Bronchial epithelial cell (primary cell): ENCODE data around the gene TMEM33. TPM values are rescaled to one million over a fixed set of nuclear protein-coding genes. Genes with fewer than 3 reads are reported as not detected.

Source experiments
- DNase-seq: peaks from one replicate; pipeline ENCODE4 v3.0.0-alpha.2; 2010; ENCODE audit warnings: low read depth
- FAIRE-seq: peaks from 2 replicates; lab custom pipeline; 2011; peaks lifted over from hg19 to GRCh38; lab: Jason Lieb, UNC
- H3K27me3 ChIP-seq: 2 replicates; pipeline ENCODE4 v1.5.1; 2011; ENCODE audit warnings: low read length; ENCODE audit not compliant: control insufficient read depth, insufficient read depth
- H3K36me3 ChIP-seq: 2 replicates; pipeline ENCODE4 v1.5.1; 2011; ENCODE audit warnings: low read length; ENCODE audit not compliant: control insufficient read depth, insufficient read depth
- H3K4me3 ChIP-seq: 2 replicates; pipeline ENCODE4 v1.5.1; 2011; ENCODE audit warnings: mild to moderate bottlenecking, low read depth, low read length, control low read depth
- total RNA-seq: library from RNA; depleted of rRNA; stranded (reverse); fragments of >200 nt; gene quantifications from 2 replicates; pipeline ENCODE4 v1.2.1, GENCODE V29; 2014
- TF ChIP-seq, protein P1 (sequence below): IDR thresholded peaks from 2 replicates; pipeline ENCODE4 v1.5.1; 2011; ENCODE audit warnings: mild to moderate bottlenecking, moderate library complexity, low read length, control low read depth, inconsistent platforms; ENCODE audit not compliant: insufficient read depth, severe bottlenecking

Gene TMEM33
- total RNA-seq, 1 donor from 2014 or later: 106 TPM

DNA sequence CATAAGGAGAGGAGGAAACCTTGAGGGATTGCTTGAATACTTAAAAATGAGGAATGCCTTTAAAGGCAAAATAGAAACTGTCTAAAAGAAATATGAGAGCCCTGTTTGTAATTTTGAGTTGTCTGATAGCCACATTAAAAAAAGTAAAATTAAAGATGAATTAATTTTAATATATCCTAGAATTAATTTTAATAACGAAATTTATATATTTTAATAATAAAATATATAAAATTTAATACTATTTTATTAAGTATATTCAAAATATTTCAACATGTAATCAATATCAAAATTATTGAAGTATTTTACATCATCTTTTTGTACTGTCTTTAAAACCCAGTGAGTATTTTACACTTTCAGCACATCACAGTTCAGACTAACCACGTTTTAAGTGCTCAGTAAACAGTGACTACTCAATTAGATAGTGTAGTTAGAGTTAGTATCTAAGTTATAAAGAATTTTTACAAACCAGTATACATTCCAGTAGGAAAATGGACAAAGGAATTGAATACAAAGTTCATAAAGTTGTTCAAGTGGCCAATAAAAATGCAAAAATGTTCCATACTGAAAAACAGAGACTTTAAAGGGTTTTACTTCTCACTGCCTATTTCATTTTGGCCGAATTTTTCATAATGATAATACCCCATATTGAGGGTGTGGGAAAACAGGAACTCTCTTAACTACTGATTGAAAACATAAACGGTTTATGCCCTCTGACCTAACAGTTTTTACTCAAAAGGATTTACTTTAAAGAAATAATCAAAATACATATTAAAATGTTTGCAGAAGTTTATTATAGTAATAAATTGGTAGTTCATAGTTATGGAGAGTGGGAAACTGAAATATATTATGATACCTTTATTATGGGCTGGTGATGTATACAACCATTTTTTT, 58.0 kb downstream of the TMEM33 start:
- H3K4me3 ChIP-seq: no peak overlapping the region
- H3K36me3 ChIP-seq: no peaks in the 10 kb centered on the region
- no peak for FAIRE-seq
- H3K27me3 ChIP-seq: no peaks in the 10 kb centered on the region
- TF ChIP-seq, protein P1, sequence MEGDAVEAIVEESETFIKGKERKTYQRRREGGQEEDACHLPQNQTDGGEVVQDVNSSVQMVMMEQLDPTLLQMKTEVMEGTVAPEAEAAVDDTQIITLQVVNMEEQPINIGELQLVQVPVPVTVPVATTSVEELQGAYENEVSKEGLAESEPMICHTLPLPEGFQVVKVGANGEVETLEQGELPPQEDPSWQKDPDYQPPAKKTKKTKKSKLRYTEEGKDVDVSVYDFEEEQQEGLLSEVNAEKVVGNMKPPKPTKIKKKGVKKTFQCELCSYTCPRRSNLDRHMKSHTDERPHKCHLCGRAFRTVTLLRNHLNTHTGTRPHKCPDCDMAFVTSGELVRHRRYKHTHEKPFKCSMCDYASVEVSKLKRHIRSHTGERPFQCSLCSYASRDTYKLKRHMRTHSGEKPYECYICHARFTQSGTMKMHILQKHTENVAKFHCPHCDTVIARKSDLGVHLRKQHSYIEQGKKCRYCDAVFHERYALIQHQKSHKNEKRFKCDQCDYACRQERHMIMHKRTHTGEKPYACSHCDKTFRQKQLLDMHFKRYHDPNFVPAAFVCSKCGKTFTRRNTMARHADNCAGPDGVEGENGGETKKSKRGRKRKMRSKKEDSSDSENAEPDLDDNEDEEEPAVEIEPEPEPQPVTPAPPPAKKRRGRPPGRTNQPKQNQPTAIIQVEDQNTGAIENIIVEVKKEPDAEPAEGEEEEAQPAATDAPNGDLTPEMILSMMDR: no peak
- no peak for DNase-seq

DNA sequence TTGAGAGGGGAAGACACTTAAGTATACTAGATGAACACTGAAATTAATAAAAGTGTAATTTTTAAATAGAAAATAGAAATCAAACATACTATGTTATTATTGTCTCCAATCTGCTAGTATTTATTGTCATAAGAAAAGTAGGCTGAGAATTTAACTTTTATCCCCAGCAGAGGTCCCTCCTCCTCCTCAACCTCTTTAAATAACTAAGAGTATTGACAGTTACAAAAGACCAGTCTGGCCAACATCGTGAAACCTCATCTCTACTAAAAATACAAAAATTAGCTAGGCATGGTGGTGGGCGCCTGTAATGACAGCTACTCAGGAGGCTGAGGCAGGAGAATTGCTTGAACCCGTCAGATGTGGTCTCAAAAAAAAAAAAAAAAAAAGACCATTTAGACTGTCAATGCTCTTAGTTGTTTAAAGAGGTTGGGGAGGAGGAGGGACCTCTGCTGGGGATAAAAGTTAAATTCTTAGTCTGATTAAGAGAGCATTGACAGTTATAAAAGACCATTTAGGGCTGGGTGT, 59.3 kb downstream of the TMEM33 start:
- FAIRE-seq (no peak), DNase-seq (no peak)
- TF ChIP-seq, protein P1: no peak
- no peaks in the 10 kb centered on the region for H3K36me3 ChIP-seq
- H3K27me3 ChIP-seq: no peaks in the 10 kb centered on the region
- no peak overlapping the region for H3K4me3 ChIP-seq

DNA sequence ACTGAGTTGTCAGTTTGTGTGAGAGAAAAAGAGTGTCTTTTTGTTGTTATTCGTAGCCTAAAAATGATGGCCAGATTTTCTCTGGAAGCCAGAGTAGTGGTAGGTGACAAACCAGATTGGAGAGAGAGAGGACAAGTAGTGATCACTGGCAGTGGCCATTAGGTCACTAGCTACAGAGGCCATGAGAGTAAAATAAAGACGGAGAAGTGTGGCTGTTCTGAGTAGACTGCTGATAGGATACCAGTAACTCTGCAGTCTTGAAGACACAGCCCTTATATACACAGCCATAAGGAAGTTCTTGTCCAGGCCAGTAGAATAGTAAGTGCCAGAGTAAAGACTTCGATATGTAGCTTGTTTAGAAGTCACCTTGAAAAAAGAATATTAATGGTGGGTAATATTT, 62.8 kb downstream of the TMEM33 start:
- no peak for DNase-seq
- Histone ChIP-seq H3K4me3 (no peak overlapping the region), H3K36me3 (no peaks in the 10 kb centered on the region), H3K27me3 (no peaks in the 10 kb centered on the region)
- no peak for FAIRE-seq
- TF ChIP-seq, protein P1: no peak

DNA sequence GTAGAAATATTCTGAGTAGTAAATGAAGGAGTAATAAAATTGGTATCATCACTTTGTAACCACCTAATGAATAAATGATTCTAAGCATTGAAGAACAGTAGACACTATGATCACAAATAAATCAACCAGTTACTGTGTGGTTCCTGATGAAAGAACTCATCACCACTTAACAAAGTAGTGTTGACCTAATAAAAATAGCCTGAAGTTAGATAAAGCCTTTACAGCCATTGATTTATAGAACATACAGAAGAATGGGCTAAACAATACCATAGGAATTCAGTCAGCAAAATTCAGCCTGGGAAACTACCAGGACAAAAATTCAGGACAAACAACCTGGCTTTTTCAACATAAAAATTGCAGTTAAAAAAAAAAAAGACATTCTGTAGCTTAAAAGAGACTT, 64.1 kb downstream of the TMEM33 start:
- TF ChIP-seq, protein P1: no peak
- FAIRE-seq (no peak), DNase-seq (no peak)
- Histone ChIP-seq H3K4me3 (no peak overlapping the region), H3K36me3 (no peaks in the 10 kb centered on the region), H3K27me3 (no peaks in the 10 kb centered on the region)

DNA sequence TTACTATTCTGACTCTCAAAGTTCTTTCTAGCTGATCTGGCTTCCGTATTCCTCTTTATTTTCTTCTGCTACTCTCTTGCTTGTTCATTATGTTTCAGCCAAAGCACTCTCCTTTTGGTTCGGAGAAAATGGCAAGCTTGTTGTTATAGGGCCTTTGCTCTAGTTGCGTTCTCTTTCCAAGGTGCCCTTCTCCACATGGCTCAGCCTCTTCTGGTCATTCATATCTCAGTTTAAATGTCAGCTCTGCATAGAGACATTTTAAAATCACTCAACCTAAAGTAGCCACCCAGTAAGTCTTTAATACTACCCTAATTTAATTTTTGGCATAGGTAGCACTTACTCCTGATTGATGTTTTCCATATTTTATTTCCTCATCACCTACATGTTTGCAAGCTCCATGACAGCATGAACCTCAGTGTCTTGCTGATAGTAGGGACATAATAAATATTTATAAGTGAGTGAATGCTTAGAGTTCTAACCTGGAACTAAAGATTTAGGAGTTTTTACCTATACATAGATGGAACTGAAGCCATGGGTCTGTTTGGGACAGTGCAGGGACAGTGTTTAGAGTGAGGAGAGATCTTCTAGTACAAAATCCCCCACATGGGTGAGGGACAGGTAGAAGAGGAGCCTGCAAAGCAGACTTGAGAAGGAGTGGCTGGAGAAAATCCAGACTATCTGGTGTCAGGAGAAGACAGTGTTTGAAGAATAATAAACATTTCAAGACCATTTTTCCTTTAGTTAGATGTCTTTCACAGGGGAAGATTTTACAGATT, 73.0 kb downstream of the TMEM33 start:
- FAIRE-seq (no peak), DNase-seq (no peak)
- H3K4me3 ChIP-seq: no peak overlapping the region
- H3K27me3 ChIP-seq: no peaks in the 10 kb centered on the region
- H3K36me3 ChIP-seq: peaks cover 1% of the 10 kb centered on the region
- TF ChIP-seq, protein P1: no peak

Other genes with a start within 250 kb of the TMEM33 start
- not detected in 2 replicates for gene PHOX2B, start 186.7 kb upstream of the TMEM33 start, total RNA-seq
- gene DCAF4L1, start 46.3 kb downstream of the TMEM33 start, total RNA-seq: 0.26 and 0.90 TPM in 2 replicates
- 49.4 and 54.5 TPM in 2 replicates for gene SLC30A9, start 55.1 kb downstream of the TMEM33 start, total RNA-seq
- not detected in 2 replicates for gene BEND4, start 217.2 kb downstream of the TMEM33 start, total RNA-seq